Coronary artery (tissue), 2 donors: ENCODE results near the gene FRMD4A.

ENCODE experiments used
- DNase-seq: peaks from one replicate; pipeline ENCODE4 v3.0.0-alpha.2; 2017; ENCODE audit warnings: low spot score
- H3K27ac ChIP-seq, 2 donors: fragments of 200-600 bp; sonication (generic); one replicate each; pipeline ENCODE4 v1.5.1; 2016 to 2019
- H3K4me3 ChIP-seq: fragments of 200-600 bp; sonication (generic); 2 replicates; pipeline ENCODE4 v1.5.1; 2016; ENCODE audit warnings: mild to moderate bottlenecking, moderate library complexity
- CTCF ChIP-seq: fragments of 200-600 bp; sonication (generic); IDR thresholded peaks from one replicate; pipeline ENCODE4 v1.5.1; 2019; ENCODE audit warnings: antibody characterized with exemption

The FRMD4A gene

GRCh38 chr10:14329746-14330173, 964 bp downstream of the FRMD4A start:
- DNase-seq: no peak
- Histone ChIP-seq H3K27ac (no peak overlapping the region), H3K4me3 (no peak overlapping the region)
- TF ChIP-seq CTCF: no peak

GRCh38 chr10:14328881-14329672, 1.6 kb downstream of the FRMD4A start:
- Histone ChIP-seq H3K27ac (no peak overlapping the region), H3K4me3 (no peak overlapping the region)
- TF ChIP-seq CTCF: no peak
- DNase-seq: no peak

GRCh38 chr10:14327527-14327926, 3.2 kb downstream of the FRMD4A start:
- Histone ChIP-seq H3K27ac (no peak overlapping the region), H3K4me3 (no peak overlapping the region)
- TF ChIP-seq CTCF: no peak
- no peak for DNase-seq

GRCh38 chr10:14326581-14326980, 4.1 kb downstream of the FRMD4A start:
- H3K4me3 ChIP-seq: no peak overlapping the region
- no peak for TF ChIP-seq CTCF
- no peak overlapping the region for H3K27ac ChIP-seq
- no peak for DNase-seq

- no peak overlapping the region for H3K27ac ChIP-seq
- no peak for DNase-seq
- no peak overlapping the region for H3K4me3 ChIP-seq
- TF ChIP-seq CTCF: no peak
Observed at GRCh38 chr10:14325325-14325955, 5.3 kb downstream of the FRMD4A start.

GRCh38 chr10:14322526-14323188, 8.1 kb downstream of the FRMD4A start:
- no peak overlapping the region for H3K4me3 ChIP-seq
- no peak overlapping the region for H3K27ac ChIP-seq
- no peak for TF ChIP-seq CTCF
- no peak for DNase-seq
